IMR-90 (cell line): Measurements from ENCODE around the gene DACT1. TPM values are rescaled to one million over a fixed set of nuclear protein-coding genes. Genes with fewer than 3 reads are reported as not detected.

ENCODE experiments used
- ATAC-seq: fragments of 200-7000 bp; cut with Tn5 transposase; 2 replicates; pipeline ENCODE4 v1.9.1; 2020; ENCODE audit warnings: low read depth, mild to moderate bottlenecking, moderate library complexity
- BruUV-seq: library from RNA; stranded (reverse); fragments of 400-500 nt; replicated peaks from 2 replicates; lab custom pipeline; 2021; lab: Mats Ljungman, UMichigan
- CTCF ChIA-PET: fragments of 300-600 bp; formaldehyde crosslinking; extraction: SDS; loops from one replicate; lab custom pipeline; 2021; ENCODE audit warnings: antibody characterized with exemption; lab: Yijun Ruan, JAX
- POLR2A ChIA-PET: fragments of 300-600 bp; sonication (Branson Sonifier 250); formaldehyde crosslinking; loops from one replicate; lab custom pipeline; 2022; ENCODE audit warnings: antibody characterized with exemption; ENCODE audit not compliant: unreplicated experiment; lab: Charles Lee
- DNase-seq: peaks from one replicate; pipeline ENCODE4 v3.0.0; 2013
- H2AFZ ChIP-seq: replicated peaks from 2 replicates; pipeline ENCODE3; 2013; ENCODE audit warnings: low read length, mild to moderate bottlenecking; ENCODE audit not compliant: poor library complexity
- H2AK5ac ChIP-seq: 2 replicates; pipeline ENCODE4 v1.6.1; 2013; ENCODE audit warnings: low read depth, low read length, inconsistent platforms
- H2AK9ac ChIP-seq: replicated peaks from 2 replicates; pipeline ENCODE3; 2013; ENCODE audit warnings: mild to moderate bottlenecking, low read depth, low read length, moderate library complexity; ENCODE audit not compliant: poor library complexity
- H2BK120ac ChIP-seq: 2 replicates; pipeline ENCODE4 v1.6.1; 2013; ENCODE audit warnings: low read depth, low read length, inconsistent platforms
- H2BK15ac ChIP-seq: 3 replicates; pipeline ENCODE4 v1.6.1; 2013; ENCODE audit warnings: low read depth, low read length, inconsistent platforms
- H2BK20ac ChIP-seq: 2 replicates; pipeline ENCODE4 v1.6.1; 2013; ENCODE audit warnings: low read depth, mild to moderate bottlenecking, inconsistent platforms, low read length, moderate library complexity
- H2BK5ac ChIP-seq: 2 replicates; pipeline ENCODE4 v1.6.1; 2013; ENCODE audit warnings: mild to moderate bottlenecking, low read depth, low read length, inconsistent platforms; ENCODE audit not compliant: poor library complexity, severe bottlenecking
- H3K14ac ChIP-seq: replicated peaks from 2 replicates; pipeline ENCODE4 v1.6.1; 2013; ENCODE audit warnings: low read depth, low read length, inconsistent platforms
- H3K18ac ChIP-seq: 2 replicates; pipeline ENCODE4 v1.6.1; 2013; ENCODE audit warnings: low read depth, low read length, control low read depth
- H3K23ac ChIP-seq: 2 replicates; pipeline ENCODE4 v1.6.1; 2013; ENCODE audit warnings: low read depth, low read length, inconsistent platforms
- H3K27ac ChIP-seq: 2 replicates; pipeline ENCODE4 v1.5.1; 2013; ENCODE audit warnings: mild to moderate bottlenecking, control low read depth, low read length; ENCODE audit not compliant: insufficient read depth
- H3K27me3 ChIP-seq: 2 replicates; pipeline ENCODE4 v1.6.1; 2013; ENCODE audit warnings: low read length; ENCODE audit not compliant: control insufficient read depth, insufficient read depth
- H3K36me3 ChIP-seq: 2 replicates; pipeline ENCODE4 v1.6.1; 2013; ENCODE audit warnings: low read length, mixed read lengths; ENCODE audit not compliant: control insufficient read depth, insufficient read depth
- H3K4ac ChIP-seq: 2 replicates; pipeline ENCODE4 v1.6.1; 2013; ENCODE audit warnings: low read depth, low read length, inconsistent platforms
- H3K4me1 ChIP-seq: 2 replicates; pipeline ENCODE4 v1.6.1; 2013; ENCODE audit warnings: low read length, mixed read lengths; ENCODE audit not compliant: control insufficient read depth, insufficient read depth
- H3K4me2 ChIP-seq: 2 replicates; pipeline ENCODE4 v1.6.1; 2013; ENCODE audit warnings: low read depth, mild to moderate bottlenecking, control low read depth, low read length, moderate library complexity
- H3K4me3 ChIP-seq: 2 replicates; pipeline ENCODE4 v1.5.1; 2013; ENCODE audit warnings: low read depth, mild to moderate bottlenecking, control low read depth, low read length, moderate library complexity; ENCODE audit not compliant: insufficient read depth
- H3K56ac ChIP-seq: 2 replicates; pipeline ENCODE4 v1.6.1; 2013; ENCODE audit warnings: low read length, inconsistent platforms; ENCODE audit not compliant: insufficient read depth; ENCODE audit errors: extremely low read depth
- H3K79me1 ChIP-seq, 2 experiments: 2 replicates each; pipeline ENCODE4 v1.6.1; 2013; ENCODE audit warnings: low read length in 2 of 2, inconsistent platforms in 1 of 2, low read depth in 1 of 2
- H3K9ac ChIP-seq: 2 replicates; pipeline ENCODE4 v1.6.1; 2013; ENCODE audit warnings: low read depth, low read length, control low read depth
- H3K9me1 ChIP-seq: 2 replicates; pipeline ENCODE4 v1.6.1; 2013; ENCODE audit warnings: low read length, inconsistent platforms; ENCODE audit not compliant: insufficient read depth
- H3K9me3 ChIP-seq: 2 replicates; pipeline ENCODE4 v1.6.1; 2013; ENCODE audit warnings: low read length; ENCODE audit not compliant: control insufficient read depth, insufficient read depth
- H4K20me1 ChIP-seq: 2 replicates; pipeline ENCODE4 v1.6.1; 2013; ENCODE audit warnings: low read length, inconsistent platforms; ENCODE audit not compliant: insufficient read depth
- H4K5ac ChIP-seq: 2 replicates; pipeline ENCODE4 v1.6.1; 2013; ENCODE audit warnings: mild to moderate bottlenecking, low read depth, low read length, control low read depth
- H4K8ac ChIP-seq, 2 experiments: 2 replicates each; pipeline ENCODE4 v1.6.1; 2013; ENCODE audit warnings: low read depth in 2 of 2, low read length in 2 of 2, control low read depth in 1 of 2, inconsistent platforms in 1 of 2
- H4K91ac ChIP-seq: 2 replicates; pipeline ENCODE4 v1.6.1; 2013; ENCODE audit warnings: low read depth, low read length, inconsistent platforms; ENCODE audit not compliant: insufficient read depth
- BHLHE40 ChIP-seq: fragments of 150-350 bp; IDR thresholded peaks from 2 replicates; pipeline ENCODE4 v1.6.1; 2016; ENCODE audit warnings: mild to moderate bottlenecking, low read depth, low read length
- CEBPB ChIP-seq: IDR thresholded peaks from 2 replicates; pipeline ENCODE4 v1.6.1; 2012; ENCODE audit warnings: low read depth, low read length, improper control_type of control experiment
- CHD1 ChIP-seq: IDR thresholded peaks from 2 replicates; pipeline ENCODE4 v1.6.1; 2012; ENCODE audit warnings: low read depth, low read length, improper control_type of control experiment
- CTCF ChIP-seq: conservative IDR thresholded peaks from 2 replicates; pipeline ENCODE4 v1.5.1; 2012; ENCODE audit warnings: mild to moderate bottlenecking, low read depth, low read length, improper control_type of control experiment
- MAZ ChIP-seq: IDR thresholded peaks from 2 replicates; pipeline ENCODE4 v1.6.1; 2012; ENCODE audit warnings: low read depth, mild to moderate bottlenecking, low read length, improper control_type of control experiment, moderate library complexity, borderline replicate concordance
- MXI1 ChIP-seq: IDR thresholded peaks from 2 replicates; pipeline ENCODE4 v1.6.1; 2012; ENCODE audit warnings: low read depth, mild to moderate bottlenecking, low read length, moderate library complexity, borderline replicate concordance
- NFE2L2 ChIP-seq: fragments of 150-350 bp; IDR thresholded peaks from 2 replicates; pipeline ENCODE4 v1.6.1; 2016; ENCODE audit warnings: low read depth, mild to moderate bottlenecking, low read length
- RAD21 ChIP-seq: IDR thresholded peaks from 2 replicates; pipeline ENCODE4 v1.6.1; 2012; ENCODE audit warnings: low read length, improper control_type of control experiment
- RCOR1 ChIP-seq: IDR thresholded peaks from 2 replicates; pipeline ENCODE4 v1.6.1; 2012; ENCODE audit warnings: mild to moderate bottlenecking, low read length, improper control_type of control experiment; ENCODE audit not compliant: insufficient replicate concordance
- RFX5 ChIP-seq: IDR thresholded peaks from 2 replicates; pipeline ENCODE4 v1.8.0; 2012; ENCODE audit warnings: low read depth, mild to moderate bottlenecking, low read length, moderate library complexity
- SMC3 ChIP-seq: fragments of 150-350 bp; IDR thresholded peaks from 2 replicates; pipeline ENCODE4 v1.6.1; 2016; ENCODE audit warnings: low read depth, mild to moderate bottlenecking, antibody characterized with exemption, low read length, moderate library complexity
- WGBS, 2 experiments: methylation state at CpG; one replicate each; pipeline versions ENCODE4 v1.1.5 to v1.1.7; 2013; ENCODE audit warnings: missing lambda C conversion rate in 2 of 2; ENCODE audit not compliant: insufficient read length in 1 of 2; ENCODE audit errors: extremely low coverage in 2 of 2; 5-methylcytosine and 5-hydroxymethylcytosine counted together
- dilution Hi-C: fragments of 300-500 bp; cut with HindIII; formaldehyde crosslinking; loops from one replicate; pipeline ENCODE4 v1.14.3; 2018; ENCODE audit warnings: low sequenced_read_pairs; ENCODE audit not compliant: unreplicated experiment
- in situ Hi-C: fragments of 300-500 bp; cut with MboI; formaldehyde crosslinking; loops from 3 replicates; pipeline ENCODE4 v1.14.3; 2019; ENCODE audit warnings: low sequenced_read_pairs, inconsistent platforms, mixed read lengths
- intact Hi-C: fragments of 100-400 bp; cut with micrococcal nuclease; formaldehyde crosslinking; loops from 2 replicates; pipeline ENCODE4 v1.10.0; 2022
- polyA plus RNA-seq, 3 experiments: library from polyadenylated mRNA; depleted of rRNA; stranded (reverse); fragments of >200 nt; gene quantifications; 2 replicates each; pipeline ENCODE4 v1.2.3, GENCODE V29; 2012; ENCODE audit warnings: low replicate concordance in 1 of 3
- total RNA-seq: library from RNA; depleted of rRNA; stranded (reverse); fragments of >200 nt; gene quantifications from 2 replicates; pipeline ENCODE4 v1.2.3, GENCODE V29; 2012
- TF ChIP-seq, protein P1 (sequence below): fragments of 150-350 bp; IDR thresholded peaks from 2 replicates; pipeline ENCODE4 v1.6.1; 2017; ENCODE audit warnings: mild to moderate bottlenecking, antibody characterized with exemption, low read length, low read depth

The DACT1 gene
- total and polyA plus RNA-seq, 2 of the 4 experiments (the other 2 are of a cell fraction), result 6.5 to 9.7 TPM

GRCh38 chr14:58659061-58659460 lies 21.3 kb downstream of the DACT1 start:
- ChIA-PET CTCF (no interaction called here), POLR2A (no interaction called here)
- H2AFZ ChIP-seq, result no peak overlapping the region
- no peak overlapping the region for H3K23ac ChIP-seq
- H3K9me3 ChIP-seq, result no peaks in the 10 kb centered on the region
- no peak overlapping the region for H3K9ac ChIP-seq
- no peak overlapping the region for H3K14ac ChIP-seq
- no peak overlapping the region for H2BK15ac ChIP-seq
- no peak overlapping the region for H2AK5ac ChIP-seq
- H3K4me3 ChIP-seq, result no peak overlapping the region
- ATAC-seq, result no peak
- no peak overlapping the region for H3K18ac ChIP-seq
- H4K91ac ChIP-seq, result no peak overlapping the region
- H2AK9ac ChIP-seq, result no peak overlapping the region
- no peak for DNase-seq
- peaks cover 3% of the 10 kb centered on the region; the same call in 1 of the 2 replicates for H3K4me1 ChIP-seq
- BruUV-seq, result no TSS peak
- no peak overlapping the region for H2BK5ac ChIP-seq
- H4K5ac ChIP-seq, result no peak overlapping the region
- H3K4me2 ChIP-seq, result no peak overlapping the region
- in situ Hi-C loops, result no loop called here
- intact Hi-C loops, result no loop called here
- no peaks in the 10 kb centered on the region for H3K79me1 ChIP-seq
- TF ChIP-seq MAZ, result no peak
- TF ChIP-seq CTCF, result no peak
- no peak for TF ChIP-seq CHD1
- no peak for TF ChIP-seq CEBPB
- no peak for TF ChIP-seq RAD21
- TF ChIP-seq NFE2L2, result no peak
- no peak for TF ChIP-seq MXI1
- TF ChIP-seq SMC3, result no peak
- TF ChIP-seq, protein P1, sequence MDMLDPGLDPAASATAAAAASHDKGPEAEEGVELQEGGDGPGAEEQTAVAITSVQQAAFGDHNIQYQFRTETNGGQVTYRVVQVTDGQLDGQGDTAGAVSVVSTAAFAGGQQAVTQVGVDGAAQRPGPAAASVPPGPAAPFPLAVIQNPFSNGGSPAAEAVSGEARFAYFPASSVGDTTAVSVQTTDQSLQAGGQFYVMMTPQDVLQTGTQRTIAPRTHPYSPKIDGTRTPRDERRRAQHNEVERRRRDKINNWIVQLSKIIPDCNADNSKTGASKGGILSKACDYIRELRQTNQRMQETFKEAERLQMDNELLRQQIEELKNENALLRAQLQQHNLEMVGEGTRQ, result no peak
- no peak for TF ChIP-seq RCOR1
- TF ChIP-seq RFX5, result no peak
- TF ChIP-seq BHLHE40, result no peak
- H3K9me1 ChIP-seq, result no peaks in the 10 kb centered on the region; the same call in 1 of the 2 replicates
- no peaks in the 10 kb centered on the region for H3K36me3 ChIP-seq
- H4K8ac ChIP-seq, result no peak overlapping the region
- WGBS, 2 experiments, result no CpG with 5 or more reads among the region's 1 CpG
- no peak overlapping the region for H3K56ac ChIP-seq
- dilution Hi-C loops, result no loop called here
- no peak overlapping the region for H2BK20ac ChIP-seq
- H3K27me3 ChIP-seq, result no peaks in the 10 kb centered on the region; the same call in 1 of the 2 replicates
- H4K20me1 ChIP-seq, result no peaks in the 10 kb centered on the region
- H3K4ac ChIP-seq, result no peak overlapping the region
- no peak overlapping the region for H3K27ac ChIP-seq
- no peak overlapping the region for H2BK120ac ChIP-seq
